Natural killer cell (primary cell): ENCODE measurements around the gene SNAP47. TPM values are rescaled to one million over a fixed set of nuclear protein-coding genes. Genes with fewer than 3 reads are reported as not detected.

Experiments
- ATAC-seq, 3 donors: fragments of 150-1000 bp in 2 of 3; fragments of 200-7000 bp in 1 of 3; cut with Tn5 transposase; 1 replicate in 1 of 3; 2 replicates in 2 of 3; pipeline ENCODE4 v1.10.0; 2021; ENCODE audit warnings: mild to moderate bottlenecking in 2 of 3, moderate library complexity in 2 of 3
- DNase-seq, 2 donors: peaks; one replicate each; pipeline versions ENCODE4 v3.0.0 to v3.0.0-alpha.2; 2013 to 2021; ENCODE audit warnings: mixed read lengths in 1 of 2
- H3K27ac ChIP-seq: one replicate; pipeline ENCODE4 v1.5.1; 2013; ENCODE audit warnings: mild to moderate bottlenecking, low read length
- H3K27me3 ChIP-seq: one replicate; pipeline ENCODE4 v1.6.1; 2013; ENCODE audit warnings: low read length; ENCODE audit not compliant: control insufficient read depth, insufficient read depth
- H3K36me3 ChIP-seq: one replicate; pipeline ENCODE4 v1.6.1; 2013; ENCODE audit warnings: low read length; ENCODE audit not compliant: control insufficient read depth, insufficient read depth
- H3K4me1 ChIP-seq: one replicate; pipeline ENCODE4 v1.6.1; 2013; ENCODE audit warnings: low read length; ENCODE audit not compliant: control insufficient read depth, insufficient read depth
- H3K4me3 ChIP-seq: one replicate; pipeline ENCODE4 v1.5.1; 2013; ENCODE audit warnings: low read length
- H3K9me3 ChIP-seq: one replicate; pipeline ENCODE4 v1.6.1; 2013; ENCODE audit warnings: low read length; ENCODE audit not compliant: control insufficient read depth, insufficient read depth
- H3K27ac Mint-ChIP-seq, 2 donors: one replicate each; pipeline ENCODE4 v1.8.0; 2022; ENCODE audit warnings: mild to moderate bottlenecking in 2 of 2, mixed read lengths in 2 of 2, moderate library complexity in 1 of 2
- H3K27me3 Mint-ChIP-seq, 2 donors: one replicate each; pipeline ENCODE4 v1.8.0; 2022; ENCODE audit warnings: low read depth in 2 of 2, mixed read lengths in 2 of 2
- H3K36me3 Mint-ChIP-seq: one replicate; pipeline ENCODE4 v1.8.0; 2022; ENCODE audit warnings: mixed read lengths
- H3K4me1 Mint-ChIP-seq, 2 donors: one replicate each; pipeline ENCODE4 v1.8.0; 2022; ENCODE audit warnings: mixed read lengths in 2 of 2
- H3K4me3 Mint-ChIP-seq: one replicate; pipeline ENCODE4 v1.8.0; 2022; ENCODE audit warnings: mild to moderate bottlenecking, moderate library complexity, mixed read lengths
- H3K9me3 Mint-ChIP-seq, 2 donors: one replicate each; pipeline ENCODE4 v1.8.0; 2022; ENCODE audit warnings: mixed read lengths in 2 of 2
- WGBS: methylation state at CpG from one replicate; pipeline ENCODE4 v1.1.7; 2013; ENCODE audit warnings: missing lambda C conversion rate; ENCODE audit not compliant: insufficient coverage; 5-methylcytosine and 5-hydroxymethylcytosine counted together
- intact Hi-C: fragments of 100-400 bp; cut with micrococcal nuclease; formaldehyde crosslinking; loops from one replicate; pipeline ENCODE4 v1.14.2; 2022
- total RNA-seq, 4 donors: library from RNA; stranded (reverse); fragments of 120-200 nt in 1 of 4; gene quantifications; one replicate each; pipeline versions ENCODE4 v1.2.3 to v1.2.4, GENCODE V29; 2013 to 2022
- TF ChIP-seq, protein P1 (sequence below): fragments of 200-600 bp; IDR thresholded peaks from one replicate; pipeline ENCODE4 v1.8.0; 2022; ENCODE audit warnings: antibody characterized with exemption

SNAP47 gene
- total RNA-seq, 3 donors from 2014 or later (not counting 1 experiment from before 2014, with no cell fraction given), result 19.0 to 24.2 (median 23.1) TPM

DNA sequence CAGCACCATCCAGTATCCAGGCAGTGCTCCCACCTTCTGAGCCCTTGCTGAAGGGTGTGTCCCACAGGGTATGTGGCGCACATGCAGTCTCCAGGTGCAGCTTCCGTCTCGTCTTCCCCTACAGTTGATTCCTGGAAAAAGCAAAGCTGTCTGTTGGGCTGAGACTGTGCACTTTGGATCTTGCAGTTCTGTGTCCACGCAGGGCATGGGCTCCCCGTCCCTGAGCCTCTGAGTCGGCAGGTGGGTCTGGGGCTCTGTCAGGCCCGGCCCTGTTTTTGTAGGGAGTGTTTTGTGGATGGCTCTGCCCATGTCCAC lies 32.8 kb downstream of the SNAP47 start:
- ATAC-seq (no peak), DNase-seq (no peak)
- no peak overlapping the region for H3K4me3 ChIP-seq
- H3K27ac ChIP-seq, result no peak overlapping the region
- intact Hi-C loops, result no loop called here
- Mint-ChIP-seq H3K4me1 (peaks cover 53 to 55% of the 10 kb centered on the region in 2 donors), H3K9me3 (no peaks in the 10 kb centered on the region), H3K27ac (no peak overlapping the region), H3K36me3 (no peaks in the 10 kb centered on the region), H3K27me3 (peaks cover 14 to 16% of the 10 kb centered on the region in 2 donors), H3K4me3 (peak overlapping the region; percentile 9)
- H3K36me3 ChIP-seq, result peaks cover 9% of the 10 kb centered on the region
- H3K9me3 ChIP-seq, result no peaks in the 10 kb centered on the region
- TF ChIP-seq, protein P1, sequence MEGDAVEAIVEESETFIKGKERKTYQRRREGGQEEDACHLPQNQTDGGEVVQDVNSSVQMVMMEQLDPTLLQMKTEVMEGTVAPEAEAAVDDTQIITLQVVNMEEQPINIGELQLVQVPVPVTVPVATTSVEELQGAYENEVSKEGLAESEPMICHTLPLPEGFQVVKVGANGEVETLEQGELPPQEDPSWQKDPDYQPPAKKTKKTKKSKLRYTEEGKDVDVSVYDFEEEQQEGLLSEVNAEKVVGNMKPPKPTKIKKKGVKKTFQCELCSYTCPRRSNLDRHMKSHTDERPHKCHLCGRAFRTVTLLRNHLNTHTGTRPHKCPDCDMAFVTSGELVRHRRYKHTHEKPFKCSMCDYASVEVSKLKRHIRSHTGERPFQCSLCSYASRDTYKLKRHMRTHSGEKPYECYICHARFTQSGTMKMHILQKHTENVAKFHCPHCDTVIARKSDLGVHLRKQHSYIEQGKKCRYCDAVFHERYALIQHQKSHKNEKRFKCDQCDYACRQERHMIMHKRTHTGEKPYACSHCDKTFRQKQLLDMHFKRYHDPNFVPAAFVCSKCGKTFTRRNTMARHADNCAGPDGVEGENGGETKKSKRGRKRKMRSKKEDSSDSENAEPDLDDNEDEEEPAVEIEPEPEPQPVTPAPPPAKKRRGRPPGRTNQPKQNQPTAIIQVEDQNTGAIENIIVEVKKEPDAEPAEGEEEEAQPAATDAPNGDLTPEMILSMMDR, result no peak
- peaks cover 6% of the 10 kb centered on the region for H3K27me3 ChIP-seq
- WGBS, result 96% methylated on average over 7 of the region's 7 CpGs
- H3K4me1 ChIP-seq, result peaks cover 54% of the 10 kb centered on the region

- no peak overlapping the region for H3K4me3 Mint-ChIP-seq
- H3K4me1 Mint-ChIP-seq, result peaks cover 52 to 53% of the 10 kb centered on the region in 2 donors
- H3K27ac ChIP-seq, result no peak overlapping the region
- H3K4me1 ChIP-seq, result peaks cover 52% of the 10 kb centered on the region
- no peaks in the 10 kb centered on the region for H3K9me3 ChIP-seq
- H3K4me3 ChIP-seq, result no peak overlapping the region
- ATAC-seq (no peak), DNase-seq (no peak)
- H3K27ac Mint-ChIP-seq, result no peak overlapping the region
- H3K27me3 Mint-ChIP-seq, result peaks cover 14 to 16% of the 10 kb centered on the region in 2 donors
- intact Hi-C loops, result no loop called here
- peaks cover 9% of the 10 kb centered on the region for H3K36me3 ChIP-seq
- 97% methylated on average over 6 of the region's 6 CpGs for WGBS
- H3K9me3 Mint-ChIP-seq, result no peaks in the 10 kb centered on the region
- H3K27me3 ChIP-seq, result peaks cover 6% of the 10 kb centered on the region
- H3K36me3 Mint-ChIP-seq, result no peaks in the 10 kb centered on the region
- TF ChIP-seq, protein P1, result no peak
Observed at GRCh38 chr1:227768640-227769039, 33.4 kb downstream of the SNAP47 start.

GRCh38 chr1:227769047-227769935 lies 34.1 kb downstream of the SNAP47 start:
- Histone ChIP-seq H3K27me3 (peaks cover 6% of the 10 kb centered on the region), H3K27ac (no peak overlapping the region), H3K9me3 (no peaks in the 10 kb centered on the region), H3K4me3 (no peak overlapping the region), H3K4me1 (peaks cover 52% of the 10 kb centered on the region), H3K36me3 (peaks cover 9% of the 10 kb centered on the region)
- DNase-seq (no peak), ATAC-seq (no peak)
- peaks cover 14 to 16% of the 10 kb centered on the region in 2 donors for H3K27me3 Mint-ChIP-seq
- H3K4me3 Mint-ChIP-seq, result no peak overlapping the region
- H3K9me3 Mint-ChIP-seq, result no peaks in the 10 kb centered on the region
- peaks cover 52 to 60% of the 10 kb centered on the region in 2 donors for H3K4me1 Mint-ChIP-seq
- no peaks in the 10 kb centered on the region for H3K36me3 Mint-ChIP-seq
- WGBS, result 98% methylated on average over 20 of the region's 20 CpGs
- TF ChIP-seq, protein P1, result no peak
- H3K27ac Mint-ChIP-seq, result no peak overlapping the region
- intact Hi-C loops, result no loop called here
